ENCODE measurements around the gene FAM78A.

GRCh38 chr9:131290036-131290766 lies 13.9 kb upstream of the FAM78A start:
- no peak for TF ChIP-seq CTCF (IDR thresholded peaks at IDR 0.05)
- 0 out of 2 replicates have a peak, but pooled peaks have one; percentile 44 for TF ChIP-seq NR3C1 (CRISPR knock-in tag; conservative IDR thresholded peaks at IDR 0.05; ENCODE audit: low read depth)
- no peak for TF ChIP-seq ATF3 (CRISPR knock-in tag; conservative IDR thresholded peaks at IDR 0.05)
- TF ChIP-seq NR1H2 (CRISPR knock-in tag; IDR thresholded peaks at IDR 0.05): no peak
- no peak for TF ChIP-seq ZNF138 (CRISPR knock-in tag; conservative IDR thresholded peaks at IDR 0.05)
- no peak for TF ChIP-seq E2F4 (CRISPR knock-in tag; IDR thresholded peaks at IDR 0.05; ENCODE audit: borderline replicate concordance, low read depth)
